Measurements from ENCODE around the gene NLE1.
"Not testable (repeated sequence)": the region's sequence is repeated elsewhere in the genome, so short reads cannot be mapped to it uniquely, and the experiment has no call there.

GRCh38 chr17:35110791-35111190 is 31.3 kb downstream of the NLE1 start:
- not testable (repeated sequence) for TF ChIP-seq POLR2A (IDR thresholded peaks at IDR 0.05; ENCODE audit: low read depth); CTCF (IDR thresholded peaks at IDR 0.05); POLR2AphosphoS5 (IDR thresholded peaks at IDR 0.05)

All from esophagus muscularis mucosa (tissue), 3 donors.